CD4-positive, alpha-beta T cell treated with Interferon alpha-2 for 1 hour (primary cell): ENCODE data around the gene TSPAN33.
"Not testable (repeated sequence)": the region's sequence is repeated elsewhere in the genome, so short reads cannot be mapped to it uniquely, and the experiment has no call there.

Experiments
- DNase-seq, 2 donors: peaks; one replicate each; pipeline ENCODE4 v3.0.0-alpha.2; 2020 to 2022

TSPAN33 gene

GRCh38 chr7:129173861-129174260 lies 29.4 kb downstream of the TSPAN33 start:
- DNase-seq = not testable (repeated sequence)

- DNase-seq = no peak
These were observed 32.6 kb downstream of the TSPAN33 start for GRCh38 chr7:129176916-129177710.

GRCh38 chr7:129184981-129185670 lies 40.6 kb downstream of the TSPAN33 start:
- DNase-seq = no peak

- no peak for DNase-seq
These were observed 42.3 kb downstream of the TSPAN33 start for GRCh38 chr7:129186749-129187260.

GRCh38 chr7:129187681-129188371 lies 43.3 kb downstream of the TSPAN33 start:
- DNase-seq = no peak

GRCh38 chr7:129188372-129188891 lies 43.9 kb downstream of the TSPAN33 start, which contains the start of gene SMO:
TSS of gene SMO (plus strand) at chr7:129188633. CDS start at chr7:129189152, 519 bp downstream.
- DNase-seq = no peak

- DNase-seq = no peak
These were observed 44.6 kb downstream of the TSPAN33 start for GRCh38 chr7:129188892-129189660.

- no peak for DNase-seq
These were observed 45.3 kb downstream of the TSPAN33 start for GRCh38 chr7:129189661-129190310.

- DNase-seq = no peak
These were observed 46.8 kb downstream of the TSPAN33 start for GRCh38 chr7:129191272-129191671.

- no peak for DNase-seq
These were observed 49.4 kb downstream of the TSPAN33 start for GRCh38 chr7:129193892-129194291.

GRCh38 chr7:129197771-129198170 lies 53.3 kb downstream of the TSPAN33 start:
- DNase-seq = no peak

GRCh38 chr7:129199406-129199805 lies 54.9 kb downstream of the TSPAN33 start:
- DNase-seq = no peak

GRCh38 chr7:129202058-129202777 lies 57.7 kb downstream of the TSPAN33 start:
- no peak for DNase-seq

GRCh38 chr7:129203050-129203741 lies 58.7 kb downstream of the TSPAN33 start:
- no peak for DNase-seq

- DNase-seq = no peak
These were observed 60.8 kb downstream of the TSPAN33 start for GRCh38 chr7:129205126-129205818.

- no peak for DNase-seq
These were observed 61.7 kb downstream of the TSPAN33 start for GRCh38 chr7:129205987-129206785.

GRCh38 chr7:129208667-129209066 lies 64.2 kb downstream of the TSPAN33 start:
- DNase-seq = no peak

- no peak for DNase-seq
These were observed 64.8 kb downstream of the TSPAN33 start for GRCh38 chr7:129209067-129209926.
